HG02943 (cell line): ENCODE data around the gene SLC22A1.
"Not testable (repeated sequence)": the region's sequence is repeated elsewhere in the genome, so short reads cannot be mapped to it uniquely, and the experiment has no call there.

ENCODE experiments used
- ATAC-seq: cut with Tn5 transposase; IDR thresholded peaks from one replicate; pipeline ENCODE4 v1.9.1; 2021; ENCODE audit warnings: mild to moderate bottlenecking, low read depth, moderate library complexity; ENCODE audit not compliant: unreplicated experiment

Gene SLC22A1

GRCh38 chr6:160134779-160135547, 13.3 kb downstream of the SLC22A1 start:
- no peak for ATAC-seq

GRCh38 chr6:160135907-160136655, 14.5 kb downstream of the SLC22A1 start:
- no peak for ATAC-seq

- no peak for ATAC-seq
Measured at GRCh38 chr6:160137130-160137988, 15.7 kb downstream of the SLC22A1 start.

- ATAC-seq, result no peak
Measured at GRCh38 chr6:160137989-160138835, 16.6 kb downstream of the SLC22A1 start.

GRCh38 chr6:160138839-160139419, 17.3 kb downstream of the SLC22A1 start:
- no peak for ATAC-seq

GRCh38 chr6:160139420-160139851, 17.8 kb downstream of the SLC22A1 start:
- no peak for ATAC-seq

GRCh38 chr6:160140493-160140892, 18.9 kb downstream of the SLC22A1 start:
- ATAC-seq, result not testable (repeated sequence)

- no peak for ATAC-seq
Measured at GRCh38 chr6:160141001-160141726, 19.5 kb downstream of the SLC22A1 start.

- no peak for ATAC-seq
Measured at GRCh38 chr6:160142115-160142715, 20.6 kb downstream of the SLC22A1 start.

- ATAC-seq, result no peak
Measured at GRCh38 chr6:160146454-160147145, 25.0 kb downstream of the SLC22A1 start.

- ATAC-seq, result no peak
Measured at GRCh38 chr6:160147146-160147536, 25.5 kb downstream of the SLC22A1 start.

- no peak for ATAC-seq
Measured at GRCh38 chr6:160154471-160154870, 32.9 kb downstream of the SLC22A1 start.

- no peak for ATAC-seq
Measured at GRCh38 chr6:160156842-160157241, 35.2 kb downstream of the SLC22A1 start.

- no peak for ATAC-seq
Measured at GRCh38 chr6:160160450-160160849, 38.8 kb downstream of the SLC22A1 start.

GRCh38 chr6:160160929-160161646, 39.5 kb downstream of the SLC22A1 start:
- ATAC-seq, result no peak

GRCh38 chr6:160161647-160161986, 40.0 kb downstream of the SLC22A1 start:
- ATAC-seq, result no peak

- ATAC-seq, result no peak
Measured at GRCh38 chr6:160162030-160162566, 40.5 kb downstream of the SLC22A1 start.
